DMS79 (cell line): ENCODE data around the gene HSD11B2.

Source experiments
- DNase-seq: peaks from one replicate; lab custom pipeline; 2025; lab: John Stamatoyannopoulos, UW

HSD11B2 gene

DNA sequence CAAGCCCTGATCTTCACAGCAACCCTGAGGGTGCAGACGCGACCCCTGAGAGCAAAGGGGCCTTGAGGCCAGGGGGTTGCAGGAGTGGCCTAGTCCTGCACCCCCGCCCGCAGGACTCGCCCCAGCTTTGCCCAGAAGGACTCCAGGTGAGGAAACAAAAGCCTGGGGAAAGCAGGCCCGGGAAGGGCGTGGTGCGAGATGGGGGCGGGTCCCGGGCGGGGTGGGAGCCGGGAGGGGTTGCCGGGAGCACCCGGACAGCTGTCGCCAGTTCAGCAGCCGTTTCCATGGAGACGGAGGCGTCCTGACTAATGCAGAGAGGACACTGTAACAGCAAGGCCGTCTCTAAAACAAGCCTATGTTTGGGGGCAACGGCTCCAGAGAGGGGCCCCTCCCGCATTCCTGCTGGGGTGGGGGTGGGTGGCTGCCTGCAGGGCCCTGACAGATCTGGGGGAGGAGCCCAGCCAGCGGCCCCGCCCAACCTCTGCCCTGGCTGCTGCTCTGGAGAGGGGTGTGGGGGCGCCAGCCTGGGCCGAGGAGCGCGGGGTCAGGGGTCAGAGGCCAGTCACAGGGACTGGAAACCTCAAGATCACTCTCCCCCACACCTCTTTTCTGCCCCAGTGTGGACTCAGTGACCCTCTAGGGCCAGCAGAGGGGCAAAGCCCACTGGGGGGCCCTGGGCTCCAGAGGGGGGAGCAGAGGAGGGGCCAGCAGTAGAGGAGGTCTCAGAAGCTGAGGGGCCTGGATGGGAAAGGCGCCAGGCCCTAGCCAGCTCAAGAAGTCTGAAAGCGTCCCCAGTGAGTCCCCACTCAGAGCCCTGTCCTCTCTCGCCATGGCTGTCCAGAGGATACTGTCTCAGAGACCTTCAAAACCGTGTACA is 34.5 kb upstream of the HSD11B2 start:
- peak; percentile 73 for DNase-seq

DNA sequence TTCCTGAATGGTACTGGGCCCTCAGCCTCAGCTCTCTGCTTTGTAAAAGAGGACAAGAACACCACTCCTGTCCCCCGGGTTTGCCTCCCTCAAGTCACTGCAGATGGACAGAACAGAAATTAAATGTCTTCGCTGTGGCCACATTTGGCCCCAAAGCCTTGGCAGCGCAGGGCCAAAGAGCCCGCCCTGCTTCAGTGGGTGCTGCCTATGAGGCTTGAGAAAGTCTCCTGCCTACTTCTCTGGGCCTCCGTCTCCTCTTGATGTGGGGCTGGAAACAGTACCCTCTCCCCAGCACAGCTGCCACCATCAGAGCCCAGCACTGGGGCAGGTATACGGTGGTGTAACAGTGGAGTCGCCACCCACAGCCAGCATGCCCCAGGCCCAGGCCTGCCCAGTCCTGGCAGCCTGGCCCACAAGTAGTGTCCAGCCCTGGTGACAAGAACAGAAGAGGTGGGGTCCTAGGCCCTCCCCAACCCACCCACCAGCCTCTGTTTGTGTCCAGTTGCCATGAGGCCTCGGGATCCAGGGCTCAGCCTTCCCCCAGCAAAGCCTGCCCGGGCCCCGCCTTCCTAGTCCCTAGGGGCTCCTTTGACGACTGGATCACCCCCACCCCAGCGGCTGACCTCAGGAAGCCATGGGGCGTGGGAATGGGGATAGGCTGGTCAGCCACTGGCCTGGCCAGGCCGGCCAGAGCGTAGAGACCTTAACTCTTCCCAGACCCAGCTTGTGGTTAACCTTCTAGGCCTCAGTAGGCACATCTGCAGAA is 33.7 kb upstream of the HSD11B2 start:
- DNase-seq, result no peak

DNA sequence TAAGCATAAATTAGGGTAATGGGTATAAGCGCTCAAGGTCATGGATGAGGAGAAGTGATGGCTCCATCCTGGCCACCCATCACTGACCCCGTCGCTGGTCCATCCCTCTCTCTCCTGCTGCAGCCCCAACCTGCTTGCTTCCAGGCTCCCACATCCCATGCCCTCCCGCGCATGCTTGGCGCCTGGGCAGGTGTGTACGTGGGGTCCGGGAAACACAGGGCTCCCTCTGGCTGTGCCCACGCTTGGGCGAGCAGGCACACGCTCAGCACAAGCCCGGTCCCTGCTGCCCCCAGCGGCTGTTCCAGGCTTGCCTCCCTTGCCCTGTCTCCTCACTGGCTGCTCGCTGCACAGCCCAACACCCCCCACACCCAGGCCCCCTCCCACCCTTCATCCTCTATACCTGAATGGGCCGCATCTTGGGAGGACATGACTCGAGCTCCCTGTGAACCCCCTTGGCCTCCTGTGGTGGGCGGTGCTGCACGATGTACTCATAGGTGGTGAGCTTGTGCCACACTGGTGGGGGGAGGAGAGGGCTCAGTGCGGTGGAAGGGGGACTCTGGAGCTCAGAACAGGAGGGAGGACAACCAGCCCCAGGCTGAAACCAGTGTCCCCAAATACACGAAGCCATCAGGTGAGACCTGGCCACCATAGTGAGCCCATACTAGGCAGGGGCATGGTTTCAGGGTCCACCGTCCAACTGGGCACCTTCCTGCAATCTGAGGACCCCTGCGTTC is 32.9 kb upstream of the HSD11B2 start:
- DNase-seq, result no peak

DNA sequence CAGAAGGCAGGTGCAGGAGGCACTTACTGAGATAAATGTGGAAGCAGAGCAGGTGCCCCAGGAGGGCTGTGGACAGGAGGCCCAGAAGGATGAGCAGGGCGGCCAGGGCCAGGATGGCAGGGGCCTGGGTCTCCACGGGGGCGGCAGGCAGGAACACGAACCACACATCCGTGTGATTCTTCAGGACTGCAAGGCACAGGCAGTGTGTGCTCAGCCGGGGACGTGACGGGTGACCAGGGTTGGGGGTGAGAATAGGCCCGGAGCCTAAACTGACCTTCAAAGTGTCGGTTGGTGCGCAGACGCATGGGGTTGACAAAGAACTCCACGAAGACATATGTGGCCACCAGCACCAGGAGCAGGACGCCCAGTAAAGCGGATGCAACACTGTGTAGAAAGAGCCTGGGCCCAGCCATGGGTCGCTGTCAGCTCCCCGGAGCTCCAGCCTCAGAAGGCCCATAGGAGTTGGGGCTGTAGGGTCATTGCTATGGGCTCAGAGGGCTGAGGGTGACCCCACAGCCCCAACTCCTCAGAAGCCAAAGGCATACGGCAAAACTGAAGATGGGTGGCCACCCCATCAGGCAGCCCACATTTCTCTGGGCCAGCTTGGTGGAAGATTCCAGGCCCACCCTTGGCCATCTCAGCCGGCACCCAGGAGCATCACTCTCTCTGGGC is 32.2 kb upstream of the HSD11B2 start:
- DNase-seq, result no peak

DNA sequence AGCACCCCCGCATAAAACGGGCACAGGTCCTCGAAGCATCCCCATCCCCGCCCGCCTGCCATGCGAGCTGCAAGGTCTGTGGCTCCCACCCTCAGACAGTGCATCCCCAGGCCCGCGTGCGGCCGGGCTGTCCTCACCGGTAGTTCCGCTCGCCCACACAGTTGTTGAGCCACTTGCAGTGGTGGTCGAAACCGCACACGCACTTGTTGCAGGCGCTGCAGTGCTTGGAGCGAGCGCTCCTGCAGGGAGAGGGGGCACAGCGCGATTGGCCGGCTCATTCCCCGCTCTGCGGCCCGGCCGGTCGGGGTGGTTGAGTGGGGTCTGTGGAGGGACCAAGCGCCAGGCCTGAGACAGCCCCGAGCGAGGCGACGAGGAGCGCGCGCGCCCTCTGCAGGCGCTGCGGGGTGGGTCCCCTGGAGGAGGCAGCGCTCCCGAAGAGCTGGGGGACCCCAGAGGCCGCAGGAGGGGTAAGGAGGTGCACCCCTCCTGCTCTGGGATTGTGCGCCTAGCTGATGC is 31.6 kb upstream of the HSD11B2 start:
- DNase-seq, result no peak

DNA sequence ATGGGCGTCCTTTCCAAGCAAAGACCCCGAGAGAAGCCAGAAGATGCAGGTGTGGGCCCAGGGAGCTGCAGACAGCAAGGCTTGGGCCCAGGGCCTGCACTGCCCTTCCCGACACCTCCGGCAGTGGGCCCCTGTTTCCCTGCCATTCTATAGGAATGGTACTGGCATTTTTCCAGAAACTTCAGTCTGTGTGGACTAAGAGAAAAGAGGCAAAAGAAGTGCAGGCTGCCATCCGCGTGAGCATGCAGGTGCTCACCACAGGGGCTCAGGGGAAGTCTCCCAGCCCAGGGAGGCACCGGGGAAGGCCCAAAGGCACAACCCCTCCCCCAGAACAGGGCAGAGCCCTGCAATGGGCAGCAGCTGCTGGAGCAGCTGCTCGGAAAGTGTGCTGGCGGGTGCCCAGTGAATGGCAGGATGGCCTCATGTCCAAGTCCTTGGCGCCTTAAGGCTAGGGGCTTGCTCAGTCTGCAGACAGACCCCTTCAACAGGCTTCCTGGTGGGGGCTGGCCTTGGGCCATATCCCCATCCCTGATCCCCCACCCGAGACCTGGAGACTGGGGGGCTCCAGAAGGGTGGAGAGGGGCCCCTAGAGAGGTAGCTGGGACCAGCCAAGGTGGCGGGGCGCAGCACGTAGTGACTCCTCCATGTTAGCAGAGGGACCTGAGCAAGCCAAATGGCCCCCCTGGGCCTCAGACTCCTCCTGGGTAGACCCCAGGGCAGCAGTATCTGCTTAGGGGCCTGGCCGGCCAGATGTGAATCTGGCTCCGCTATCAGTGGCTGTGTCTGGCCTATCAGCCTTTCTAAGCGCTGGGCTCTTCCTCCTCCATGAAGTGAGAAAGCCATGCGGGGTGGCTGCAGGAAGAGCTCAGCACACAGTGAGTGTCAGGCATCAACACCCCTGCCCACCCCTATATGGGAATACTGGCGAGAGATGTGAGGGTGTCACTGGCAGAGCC is 30.9 kb upstream of the HSD11B2 start:
- no peak for DNase-seq

DNA sequence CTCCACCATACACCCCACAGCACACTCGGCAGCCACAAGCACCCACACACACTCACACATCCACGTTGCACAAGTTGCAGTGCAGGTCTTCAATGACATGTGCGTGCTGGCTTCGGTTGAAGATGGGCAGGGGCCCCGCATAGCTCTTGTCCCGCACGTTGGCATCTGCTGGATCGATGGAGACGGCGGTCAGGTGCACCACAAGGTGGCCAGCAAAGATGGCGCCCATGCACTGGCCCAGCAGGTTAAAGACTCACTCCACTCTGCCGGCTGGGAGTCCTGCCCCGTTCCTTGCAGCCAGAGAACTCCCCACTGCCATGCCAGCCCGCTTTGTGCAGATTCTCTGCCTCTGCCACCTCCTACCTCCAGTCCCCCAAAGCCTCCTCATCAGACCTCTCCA is 30.0 kb upstream of the HSD11B2 start:
- no peak for DNase-seq

DNA sequence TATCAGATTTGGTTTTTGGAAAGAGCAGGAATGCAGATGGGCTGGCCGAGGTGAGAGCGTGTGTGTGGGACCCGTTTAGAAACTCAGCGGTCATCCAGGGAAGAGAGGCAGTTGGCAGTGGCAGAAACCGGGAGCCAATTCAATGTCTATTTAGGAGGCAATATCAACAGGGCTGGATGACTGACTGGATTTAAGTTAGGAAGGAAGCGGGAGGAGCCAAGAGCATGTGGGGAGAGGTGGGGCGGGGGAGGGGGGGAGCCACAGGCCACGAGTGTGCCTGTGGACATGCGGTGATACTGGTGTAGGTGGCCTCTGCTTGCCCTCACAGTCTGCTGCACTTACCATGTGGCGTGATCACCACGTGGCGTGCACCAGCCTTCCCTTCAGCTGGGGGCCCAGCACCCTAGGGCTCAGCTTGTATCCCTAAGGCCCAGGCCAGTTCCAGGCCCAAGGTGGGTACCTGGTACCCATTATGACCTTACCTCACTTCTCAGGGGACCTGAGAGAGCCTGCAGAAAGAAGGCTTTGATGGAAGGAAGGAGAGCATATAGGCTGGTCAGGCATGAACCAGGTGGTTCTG is 26.9 kb upstream of the HSD11B2 start:
- no peak for DNase-seq

DNA sequence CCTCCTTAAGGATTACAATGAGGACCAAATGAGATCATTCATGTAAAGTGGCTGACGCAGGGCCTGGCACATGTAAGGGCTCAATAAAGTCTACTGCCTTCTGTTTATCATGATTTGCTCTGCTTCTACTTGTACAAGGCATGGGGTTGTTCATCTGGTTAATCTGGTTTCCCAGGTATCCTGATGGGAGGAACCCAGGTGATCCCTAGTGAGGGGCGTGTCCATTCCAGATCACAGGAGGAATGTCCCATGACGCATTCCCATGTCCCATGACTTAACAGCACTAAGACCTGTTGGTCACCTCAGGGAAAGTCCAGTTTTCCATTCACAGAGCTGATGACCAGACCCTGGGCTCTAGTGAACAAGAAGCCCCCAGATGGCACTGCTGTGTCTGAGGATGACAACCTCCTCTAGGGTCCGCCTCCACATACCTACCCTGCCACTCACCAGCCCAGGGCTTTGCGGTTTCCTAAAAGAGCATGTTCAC is 26.1 kb upstream of the HSD11B2 start:
- peak; percentile 12 for DNase-seq

DNA sequence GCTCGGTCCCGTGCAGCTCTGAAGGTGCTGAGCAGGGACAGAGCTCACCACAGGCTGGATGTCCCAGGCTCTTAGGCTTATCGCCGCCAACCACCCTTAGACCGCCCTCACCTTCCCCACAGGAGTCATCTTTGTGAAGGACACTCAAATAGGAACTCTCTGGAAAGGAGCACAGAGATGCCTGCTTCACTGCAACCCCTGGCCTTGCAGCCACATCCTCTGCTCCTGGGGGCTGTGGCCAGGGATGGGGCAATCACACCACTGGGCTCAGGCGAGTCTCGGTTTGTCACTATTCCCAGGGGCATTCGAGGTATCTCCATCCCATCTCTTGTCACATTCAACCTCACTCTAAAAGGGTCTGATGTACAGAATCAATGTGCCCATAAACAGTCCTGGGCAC is 25.6 kb upstream of the HSD11B2 start:
- DNase-seq, result no peak

DNA sequence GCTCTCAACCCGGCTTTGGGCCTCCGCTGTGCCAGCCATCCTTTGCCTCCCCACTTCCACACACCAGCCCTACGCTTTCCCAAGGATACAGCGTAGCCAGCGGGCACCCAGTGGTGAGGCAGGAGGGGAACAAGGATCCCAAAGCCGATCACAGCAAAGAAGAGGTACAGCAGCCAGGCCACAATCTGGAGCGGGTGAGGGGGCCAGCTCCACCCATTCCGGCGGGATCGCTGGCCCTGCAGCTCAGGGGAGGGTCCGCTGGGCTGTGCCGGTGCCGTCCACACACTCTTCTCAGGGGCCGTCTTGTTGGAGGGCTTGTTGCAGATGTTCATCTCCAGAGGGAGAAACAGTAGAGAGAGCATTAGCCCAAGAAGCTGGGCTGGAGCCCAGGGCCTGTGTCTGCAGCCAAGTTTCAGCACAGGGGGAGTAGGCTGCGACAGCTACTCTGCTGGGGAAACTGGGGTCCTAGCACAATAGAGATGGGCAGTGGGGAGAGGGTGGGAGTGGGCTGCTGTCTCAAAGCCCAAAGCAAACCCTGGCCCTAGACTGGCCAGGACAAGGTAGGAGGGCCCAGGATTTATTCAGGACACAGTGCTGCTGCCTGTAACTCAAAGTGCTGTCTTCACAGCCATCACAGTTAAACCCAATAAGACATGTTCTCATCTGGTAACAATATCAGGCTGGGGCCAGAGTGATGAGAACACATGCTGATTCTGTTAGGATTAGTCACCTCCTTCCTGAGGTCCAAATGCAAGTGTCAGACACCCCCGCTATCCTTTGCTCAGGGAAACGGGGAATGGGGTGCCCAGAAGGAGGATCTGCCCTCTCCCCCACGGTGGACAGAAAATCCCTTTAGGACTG is 24.6 kb upstream of the HSD11B2 start:
- DNase-seq, result no peak

DNA sequence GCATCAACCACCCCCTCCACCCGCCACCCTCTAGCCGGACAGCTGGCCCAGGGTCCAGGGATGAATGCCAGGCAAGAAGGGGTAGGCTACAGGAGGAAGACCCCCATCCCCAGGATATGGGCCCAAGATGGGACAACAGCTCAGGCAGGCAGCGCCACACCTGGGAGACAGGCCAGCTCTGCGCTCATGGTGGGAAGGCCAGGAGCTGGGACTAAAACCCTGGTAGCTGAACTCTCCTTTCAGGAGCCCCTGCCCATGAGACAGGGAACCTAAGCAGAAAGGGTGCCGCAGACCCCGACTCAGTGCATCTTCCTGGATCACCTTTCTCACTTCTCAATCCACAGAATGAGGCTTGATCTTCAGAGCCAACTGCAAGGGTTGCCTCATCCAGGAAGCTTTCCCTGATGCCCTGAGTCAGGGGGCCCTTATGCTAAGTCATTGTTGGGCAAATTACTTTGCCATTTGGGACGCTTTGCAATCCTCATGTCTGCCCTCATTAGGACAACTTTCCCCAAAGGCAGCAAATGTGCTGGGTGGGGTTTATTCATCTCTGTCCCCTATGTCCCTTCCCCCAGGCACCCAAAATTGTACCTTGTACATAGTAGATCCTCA is 23.6 kb upstream of the HSD11B2 start:
- DNase-seq, result no peak

DNA sequence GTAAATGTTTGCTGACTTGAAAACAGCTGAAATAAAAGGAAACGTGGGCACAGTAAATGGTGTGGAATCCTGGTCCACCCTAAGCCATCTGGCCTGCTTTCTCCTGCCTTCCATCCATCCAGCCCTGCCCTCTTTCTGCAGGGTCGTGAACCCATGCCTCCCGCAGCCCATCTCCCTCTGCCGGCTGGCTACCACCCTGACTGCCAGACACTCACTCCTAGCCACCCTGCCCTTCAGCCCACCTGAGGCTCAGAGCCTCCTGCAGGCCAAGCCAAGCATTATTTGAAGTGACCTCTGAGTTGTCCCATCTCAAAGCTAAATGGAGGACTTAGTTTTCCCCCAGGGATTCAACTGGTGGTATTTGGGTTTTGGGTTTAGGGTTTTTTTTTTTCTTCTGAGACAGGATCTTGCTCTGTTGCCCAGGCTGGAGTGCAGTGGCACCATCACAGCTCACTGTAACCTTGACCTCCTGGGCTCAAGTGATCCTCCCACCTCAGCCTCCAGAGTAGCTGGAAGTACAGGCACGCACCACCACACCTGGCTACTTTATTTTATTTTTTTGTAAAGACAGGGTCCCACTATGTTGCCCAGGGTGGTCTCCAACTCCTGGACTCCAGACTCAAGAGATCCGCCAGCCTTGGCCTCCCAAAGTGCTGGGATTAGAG is 23.0 kb upstream of the HSD11B2 start:
- no peak for DNase-seq

DNA sequence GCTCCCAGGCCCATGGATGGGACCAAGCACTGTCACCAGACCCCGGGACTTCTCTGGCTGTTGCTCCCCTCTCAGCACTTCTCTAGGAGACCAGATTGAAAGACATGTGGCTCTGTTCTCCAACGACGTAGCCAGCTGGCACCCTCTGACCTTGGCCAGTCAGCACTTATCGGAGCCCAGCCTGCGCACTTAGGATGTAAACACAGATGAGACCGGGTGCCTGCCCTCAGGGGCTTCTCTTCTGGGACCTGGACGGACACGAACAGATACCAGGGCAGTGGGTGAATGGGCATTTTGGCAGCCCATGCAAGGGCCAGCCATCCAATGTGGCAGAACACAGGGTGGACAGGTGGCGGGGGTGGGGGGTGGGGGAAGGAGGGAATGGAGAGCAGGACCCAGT is 21.3 kb upstream of the HSD11B2 start:
- DNase-seq, result no peak

DNA sequence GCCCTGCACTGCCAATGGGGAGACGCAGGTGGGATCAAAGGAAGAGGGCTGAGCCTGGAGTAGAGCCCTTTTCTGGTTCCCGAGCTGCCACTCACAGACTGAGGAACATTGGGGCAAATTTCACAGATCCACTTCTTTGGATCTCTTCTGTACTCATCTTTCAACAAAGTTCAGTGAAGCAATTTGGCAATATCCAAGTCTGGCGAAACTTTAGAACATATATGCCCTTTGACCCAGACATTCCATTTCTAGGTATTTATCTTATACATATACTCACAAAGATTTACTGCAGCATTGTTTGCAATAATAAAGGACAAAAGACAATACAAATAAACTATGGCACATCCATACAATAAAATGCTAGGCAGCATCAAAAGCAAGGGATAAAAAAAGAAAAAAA is 19.6 kb upstream of the HSD11B2 start:
- no peak for DNase-seq

DNA sequence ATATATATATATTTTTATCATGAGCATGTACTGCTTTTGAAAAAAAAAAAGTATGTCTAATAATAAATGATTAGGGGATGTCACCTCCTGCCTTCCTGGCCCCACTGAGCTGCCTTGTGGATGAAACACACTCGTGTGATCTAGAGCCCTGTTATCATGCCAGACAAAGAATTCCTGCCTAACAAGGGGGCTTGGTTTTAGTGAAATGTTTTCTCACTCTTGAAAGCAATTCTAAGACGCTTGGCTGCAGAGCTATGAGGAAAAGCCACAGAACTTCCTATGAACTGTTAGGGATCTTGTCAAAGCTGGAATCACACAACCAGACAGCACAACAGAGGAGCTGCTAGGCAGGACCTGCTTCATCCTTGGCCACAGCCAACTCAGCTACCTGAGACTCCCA is 18.6 kb upstream of the HSD11B2 start:
- peak; percentile 7 for DNase-seq

DNA sequence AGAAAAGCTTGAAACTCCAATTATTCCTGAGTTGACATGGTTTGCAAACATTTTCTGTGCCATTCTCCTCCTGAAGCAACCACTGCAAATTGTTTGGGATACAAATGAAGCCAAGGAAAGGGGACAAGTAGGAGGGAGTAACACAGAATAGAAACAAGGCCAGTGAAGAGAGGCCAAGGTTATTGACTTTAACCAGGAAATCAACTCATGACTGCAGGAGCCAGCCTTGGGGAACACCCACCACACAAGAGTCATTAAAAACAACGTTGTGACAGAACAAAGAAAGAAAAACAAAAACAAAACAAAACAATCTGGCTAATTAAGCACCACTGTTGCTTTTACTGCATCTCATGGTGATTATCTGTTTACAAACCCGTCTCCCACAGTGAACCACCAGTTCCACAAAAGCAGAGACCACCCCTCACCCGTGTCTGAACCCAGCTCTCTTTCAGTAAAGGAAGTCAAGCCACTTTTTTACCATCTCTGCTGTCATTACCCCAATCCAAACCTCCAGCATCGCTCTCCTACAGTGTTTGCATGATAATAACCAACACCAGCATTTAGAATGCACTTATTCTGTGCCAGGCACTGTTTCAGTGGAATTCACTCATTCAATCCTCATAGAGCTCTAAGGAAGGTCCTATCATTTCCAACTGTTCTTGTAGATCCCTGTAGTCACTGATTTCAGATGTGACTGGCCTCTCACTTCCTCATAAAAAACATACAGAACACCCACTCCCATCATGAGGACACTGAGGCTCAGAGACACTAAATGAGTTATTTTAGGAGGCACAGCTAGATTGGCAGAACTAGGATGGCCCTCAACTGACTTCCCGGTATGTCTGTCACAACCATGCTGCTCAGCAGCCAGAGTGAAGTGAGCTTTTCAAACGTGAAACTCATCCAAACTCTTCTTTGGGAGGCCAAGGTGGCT is 16.7 kb upstream of the HSD11B2 start:
- no peak for DNase-seq
